ENCODE measurements around the gene C1QTNF6.

DNA sequence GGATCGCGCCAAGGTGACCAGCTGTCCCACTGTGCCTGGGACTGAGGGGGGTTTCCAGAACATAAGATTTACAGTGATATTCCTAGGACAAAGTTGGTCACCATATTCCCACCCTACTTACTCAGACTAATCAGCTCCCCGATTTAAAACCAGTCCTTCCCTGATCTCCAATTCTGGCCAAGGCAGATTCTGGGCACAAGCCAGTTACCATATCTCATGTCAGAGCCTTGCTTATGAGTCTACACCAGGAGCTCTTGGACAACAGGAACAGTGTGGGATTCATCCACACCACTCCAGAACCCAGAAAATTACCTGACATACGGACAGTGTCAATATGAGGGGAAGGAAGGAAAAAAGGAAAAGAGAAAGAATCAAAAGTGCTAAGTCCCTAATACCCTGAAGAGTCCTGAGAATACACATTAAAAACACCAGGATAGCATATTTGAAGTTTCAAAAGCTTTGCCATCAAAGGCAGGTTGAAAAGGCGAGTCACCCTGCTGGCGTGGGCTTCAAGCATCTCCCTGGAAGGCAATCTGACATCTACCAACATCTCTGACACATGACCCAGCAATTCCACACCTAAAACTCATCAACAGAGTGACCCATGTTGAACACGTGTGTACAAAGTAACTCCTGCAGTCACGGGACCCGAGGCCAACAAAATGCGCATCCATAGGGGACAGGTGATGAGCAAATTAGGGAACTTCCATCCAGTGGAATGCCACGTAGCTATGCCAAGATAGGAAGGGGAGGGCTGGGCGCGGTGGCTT, 30.3 kb downstream of the C1QTNF6 start:
- TF ChIP-seq, protein P1, sequence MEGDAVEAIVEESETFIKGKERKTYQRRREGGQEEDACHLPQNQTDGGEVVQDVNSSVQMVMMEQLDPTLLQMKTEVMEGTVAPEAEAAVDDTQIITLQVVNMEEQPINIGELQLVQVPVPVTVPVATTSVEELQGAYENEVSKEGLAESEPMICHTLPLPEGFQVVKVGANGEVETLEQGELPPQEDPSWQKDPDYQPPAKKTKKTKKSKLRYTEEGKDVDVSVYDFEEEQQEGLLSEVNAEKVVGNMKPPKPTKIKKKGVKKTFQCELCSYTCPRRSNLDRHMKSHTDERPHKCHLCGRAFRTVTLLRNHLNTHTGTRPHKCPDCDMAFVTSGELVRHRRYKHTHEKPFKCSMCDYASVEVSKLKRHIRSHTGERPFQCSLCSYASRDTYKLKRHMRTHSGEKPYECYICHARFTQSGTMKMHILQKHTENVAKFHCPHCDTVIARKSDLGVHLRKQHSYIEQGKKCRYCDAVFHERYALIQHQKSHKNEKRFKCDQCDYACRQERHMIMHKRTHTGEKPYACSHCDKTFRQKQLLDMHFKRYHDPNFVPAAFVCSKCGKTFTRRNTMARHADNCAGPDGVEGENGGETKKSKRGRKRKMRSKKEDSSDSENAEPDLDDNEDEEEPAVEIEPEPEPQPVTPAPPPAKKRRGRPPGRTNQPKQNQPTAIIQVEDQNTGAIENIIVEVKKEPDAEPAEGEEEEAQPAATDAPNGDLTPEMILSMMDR (conservative IDR thresholded peaks at IDR 0.05; ENCODE audit: low read length) = no peak
- no peak for TF ChIP-seq EZH2phosphoT487 (IDR thresholded peaks at IDR 0.05; ENCODE audit: borderline replicate concordance)

Data from Loucy (cell line).